PC-3 (cell line): Measurements from ENCODE around the gene PAQR5. TPM values are rescaled to one million over a fixed set of nuclear protein-coding genes. Genes with fewer than 3 reads are reported as not detected.

Source experiments
- ATAC-seq: fragments of 200-7000 bp; cut with Tn5 transposase; 2 replicates; pipeline ENCODE4 v1.9.1; 2020; ENCODE audit warnings: mild to moderate bottlenecking, moderate library complexity
- BruUV-seq: library from RNA; stranded (reverse); fragments of 400-500 nt; replicated peaks from 2 replicates; lab custom pipeline; 2021; lab: Mats Ljungman, UMichigan
- CTCF ChIA-PET: fragments of 300-600 bp; sonication (Branson Sonifier 250); formaldehyde crosslinking; loops from one replicate; lab custom pipeline; 2022; ENCODE audit warnings: antibody characterized with exemption; lab: Charles Lee
- POLR2A ChIA-PET: fragments of 300-600 bp; sonication (Branson Sonifier 250); formaldehyde crosslinking; loops from one replicate; lab custom pipeline; 2022; ENCODE audit warnings: antibody characterized with exemption; ENCODE audit not compliant: unreplicated experiment; lab: Charles Lee
- DNase-seq: peaks from one replicate; pipeline ENCODE4 v3.0.0-alpha.2; 2015
- H2AFZ ChIP-seq: fragments of 300-600 bp; sonication (generic); 2 replicates; pipeline ENCODE4 v1.6.0; 2016; ENCODE audit warnings: antibody characterized with exemption, low read length
- H3F3A ChIP-seq: fragments of 300-600 bp; sonication (generic); one replicate; pipeline ENCODE4 v1.6.0; 2017; ENCODE audit warnings: antibody characterized with exemption, low read length, control low read depth, mild to moderate bottlenecking; ENCODE audit not compliant: unreplicated experiment
- H3K27ac ChIP-seq: fragments of 300-600 bp; sonication (generic); 2 replicates; pipeline ENCODE4 v1.5.1; 2016; ENCODE audit warnings: mild to moderate bottlenecking, low read length
- H3K27me3 ChIP-seq: fragments of 300-600 bp; sonication (generic); 2 replicates; pipeline ENCODE4 v1.6.1; 2016; ENCODE audit warnings: low read length, mixed read lengths
- H3K36me3 ChIP-seq: fragments of 300-600 bp; sonication (generic); 2 replicates; pipeline ENCODE4 v1.6.1; 2016; ENCODE audit warnings: low read depth, mixed run types, low read length, mixed read lengths
- H3K4me1 ChIP-seq: fragments of 300-600 bp; sonication (generic); 2 replicates; pipeline ENCODE4 v1.5.1; 2016; ENCODE audit warnings: low read length; ENCODE audit not compliant: insufficient read depth
- H3K4me2 ChIP-seq: fragments of 300-600 bp; sonication (generic); 2 replicates; pipeline ENCODE4 v1.6.0; 2016; ENCODE audit warnings: low read length
- H3K4me3 ChIP-seq: fragments of 300-600 bp; sonication (generic); 2 replicates; pipeline ENCODE4 v1.5.1; 2016; ENCODE audit warnings: mild to moderate bottlenecking, low read length, mixed read lengths
- H3K79me2 ChIP-seq: fragments of 300-600 bp; sonication (generic); 2 replicates; pipeline ENCODE4 v1.6.1; 2017; ENCODE audit warnings: low read length, mixed read lengths
- H3K9ac ChIP-seq: fragments of 300-600 bp; sonication (generic); 2 replicates; pipeline ENCODE4 v1.6.0; 2016; ENCODE audit warnings: mild to moderate bottlenecking, low read length
- H3K9me2 ChIP-seq: fragments of 300-600 bp; sonication (generic); replicated peaks from 2 replicates; pipeline ENCODE4 v1.6.1; 2016; ENCODE audit warnings: mixed run types, low read length, mixed read lengths
- H3K9me3 ChIP-seq: fragments of 300-600 bp; sonication (generic); 2 replicates; pipeline ENCODE4 v1.6.1; 2016; ENCODE audit warnings: low read length, mixed read lengths
- H4K20me1 ChIP-seq: fragments of 300-600 bp; sonication (generic); 2 replicates; pipeline ENCODE4 v1.6.1; 2016; ENCODE audit warnings: low read length, mixed read lengths
- CTCF ChIP-seq: fragments of 300-600 bp; sonication (generic); conservative IDR thresholded peaks from 2 replicates; pipeline ENCODE4 v1.5.1; 2017; ENCODE audit warnings: antibody characterized with exemption, low read depth, mild to moderate bottlenecking, low read length
- EZH2 ChIP-seq: fragments of 300-600 bp; sonication (generic); IDR thresholded peaks from one replicate; pipeline ENCODE4 v1.6.1; 2017; ENCODE audit warnings: antibody characterized with exemption, mild to moderate bottlenecking, low read length; ENCODE audit not compliant: unreplicated experiment
- EZH2phosphoT487 ChIP-seq: fragments of 300-600 bp; sonication (generic); IDR thresholded peaks from 2 replicates; pipeline ENCODE4 v1.6.1; 2018; ENCODE audit warnings: mild to moderate bottlenecking, antibody characterized with exemption, low read length, borderline replicate concordance
- intact Hi-C: fragments of 100-400 bp; cut with micrococcal nuclease; formaldehyde crosslinking; loops from 2 replicates; pipeline ENCODE4 v1.9.0; 2023
- total RNA-seq: library from RNA; depleted of rRNA; stranded (reverse); fragments of >200 nt; gene quantifications from 2 replicates; pipeline ENCODE4 v1.2.3, GENCODE V29; 2014

The PAQR5 gene
- total RNA-seq, 1 experiment from 2014 or later: 12.2 TPM

- POLR2A ChIA-PET: no interaction called here
Measured at GRCh38 chr15:69421498-69421897, 122.8 kb downstream of the PAQR5 start.

GRCh38 chr15:69422336-69422895 is 123.7 kb downstream of the PAQR5 start:
- Histone ChIP-seq H3K27ac (no peak overlapping the region), H4K20me1 (peaks cover 15% of the 10 kb centered on the region; the same call in 1 of the 2 replicates), H3K4me2 (no peak overlapping the region), H3K79me2 (peaks cover 43% of the 10 kb centered on the region), H3K27me3 (no peaks in the 10 kb centered on the region), H3K9ac (no peak overlapping the region), H3K4me3 (no peak overlapping the region), H3K9me3 (no peaks in the 10 kb centered on the region), H3K4me1 (no peaks in the 10 kb centered on the region), H3K9me2 (no peaks in the 10 kb centered on the region), H3K36me3 (peaks cover 78% of the 10 kb centered on the region), H3F3A (no peaks in the 10 kb centered on the region), H2AFZ (no peak overlapping the region)
- TF ChIP-seq CTCF: no peak
- TF ChIP-seq EZH2phosphoT487: no peak
- no peak for TF ChIP-seq EZH2
- ATAC-seq (no peak), DNase-seq (no peak)
- POLR2A ChIA-PET: no interaction called here
- no TSS peak for BruUV-seq
- CTCF ChIA-PET: no interaction called here
- intact Hi-C loops: no loop called here

More at GRCh38 chr15:69421498-69421897, 122.8 kb downstream of the PAQR5 start:
- ATAC-seq (no peak), DNase-seq (no peak)
- no peaks in the 10 kb centered on the region for H3K9me2 ChIP-seq
- intact Hi-C loops: no loop called here
- peaks cover 17% of the 10 kb centered on the region; the same call in 1 of the 2 replicates for H4K20me1 ChIP-seq
- no peaks in the 10 kb centered on the region for H3K9me3 ChIP-seq
- H3K4me1 ChIP-seq: no peaks in the 10 kb centered on the region
- no peak overlapping the region for H3K4me2 ChIP-seq
- no TSS peak for BruUV-seq
- TF ChIP-seq EZH2phosphoT487 (no peak), CTCF (no peak), EZH2 (no peak)
- H3K4me3 ChIP-seq: no peak overlapping the region
- no peak overlapping the region for H3K27ac ChIP-seq
- H3K79me2 ChIP-seq: peaks cover 50% of the 10 kb centered on the region
- H3K27me3 ChIP-seq: no peaks in the 10 kb centered on the region
- H3F3A ChIP-seq: no peaks in the 10 kb centered on the region
- H2AFZ ChIP-seq: no peak overlapping the region
- no peak overlapping the region for H3K9ac ChIP-seq
- CTCF ChIA-PET: no interaction called here
- peaks cover 74% of the 10 kb centered on the region for H3K36me3 ChIP-seq

- ATAC-seq: no peak
- ChIA-PET CTCF (no interaction called here), POLR2A (no interaction called here)
- Histone ChIP-seq H3K36me3 (peaks cover 72% of the 10 kb centered on the region), H3K4me3 (no peak overlapping the region), H3K79me2 (peaks cover 27% of the 10 kb centered on the region), H3K27ac (no peak overlapping the region), H3K9ac (no peak overlapping the region), H3K27me3 (no peaks in the 10 kb centered on the region), H3F3A (no peaks in the 10 kb centered on the region), H3K4me2 (no peak overlapping the region), H3K9me2 (no peaks in the 10 kb centered on the region), H3K4me1 (no peaks in the 10 kb centered on the region), H3K9me3 (no peaks in the 10 kb centered on the region), H4K20me1 (0 out of 2 replicates have a peak, but pooled peaks cover 5% of the 10 kb centered on the region), H2AFZ (no peak overlapping the region)
- no TSS peak for BruUV-seq
- no peak for DNase-seq
- intact Hi-C loops: no loop called here
- TF ChIP-seq CTCF: no peak
- no peak for TF ChIP-seq EZH2phosphoT487
Measured at GRCh38 chr15:69424001-69424400, 125.3 kb downstream of the PAQR5 start.
